Ecto neural progenitor cell (in vitro differentiated cells): ENCODE data around the gene ADAMTS12.
A peak's percentile ranks its signal among the peaks of the same experiment; 100 is the strongest.
"Not testable (repeated sequence)": the region's sequence is repeated elsewhere in the genome, so short reads cannot be mapped to it uniquely, and the experiment has no call there.

Source experiments
- DNase-seq: peaks from one replicate; pipeline ENCODE4 v3.0.0-alpha.2; 2018; ENCODE audit warnings: low spot score

Gene ADAMTS12

GRCh38 chr5:33891788-33892619 is at the start of gene ADAMTS12:
ADAMTS12 (minus strand) TSS chr5:33891990; CDS start chr5:33891856, 134 bp downstream.
- DNase-seq = peak; percentile 85

- DNase-seq = no peak
These were observed 49.3 kb upstream of the ADAMTS12 start for GRCh38 chr5:33941090-33941489.

GRCh38 chr5:33939556-33940262 is 47.9 kb upstream of the ADAMTS12 start:
- DNase-seq = no peak

- no peak for DNase-seq
These were observed 47.1 kb upstream of the ADAMTS12 start for GRCh38 chr5:33938881-33939280.

- no peak for DNase-seq
These were observed 46.7 kb upstream of the ADAMTS12 start for GRCh38 chr5:33938507-33938796.

- no peak for DNase-seq
These were observed 46.1 kb upstream of the ADAMTS12 start for GRCh38 chr5:33937707-33938506.

- no peak for DNase-seq
These were observed 45.4 kb upstream of the ADAMTS12 start for GRCh38 chr5:33937017-33937706.

GRCh38 chr5:33936381-33937016 is 44.7 kb upstream of the ADAMTS12 start, which contains the start of gene RXFP3:
RXFP3 (plus strand) TSS chr5:33936386; CDS start chr5:33936741, 355 bp downstream.
- no peak for DNase-seq

GRCh38 chr5:33936004-33936380 is 44.2 kb upstream of the ADAMTS12 start:
- peak; percentile 93 for DNase-seq

- no peak for DNase-seq
These were observed 42.4 kb upstream of the ADAMTS12 start for GRCh38 chr5:33934176-33934575.

GRCh38 chr5:33933723-33934169 is 42.0 kb upstream of the ADAMTS12 start:
- no peak for DNase-seq

- no peak for DNase-seq
These were observed 39.3 kb upstream of the ADAMTS12 start for GRCh38 chr5:33931136-33931535.

GRCh38 chr5:33929925-33930690 is 38.3 kb upstream of the ADAMTS12 start:
- DNase-seq = no peak

GRCh38 chr5:33928283-33928682 is 36.5 kb upstream of the ADAMTS12 start:
- DNase-seq = no peak

GRCh38 chr5:33927685-33928084 is 35.9 kb upstream of the ADAMTS12 start:
- no peak for DNase-seq

GRCh38 chr5:33925278-33925677 is 33.5 kb upstream of the ADAMTS12 start:
- no peak for DNase-seq

GRCh38 chr5:33921002-33921401 is 29.2 kb upstream of the ADAMTS12 start:
- no peak for DNase-seq

GRCh38 chr5:33914844-33915243 is 23.1 kb upstream of the ADAMTS12 start:
- not testable (repeated sequence) for DNase-seq

- not testable (repeated sequence) for DNase-seq
These were observed 14.5 kb upstream of the ADAMTS12 start for GRCh38 chr5:33906248-33906647.

- no peak for DNase-seq
These were observed 13.6 kb upstream of the ADAMTS12 start for GRCh38 chr5:33905381-33905780.

GRCh38 chr5:33903118-33903517 is 11.3 kb upstream of the ADAMTS12 start:
- DNase-seq = no peak
